Karpas-422 (cell line): ENCODE measurements around the gene NOS1AP. TPM values are rescaled to one million over a fixed set of nuclear protein-coding genes. Genes with fewer than 3 reads are reported as not detected.
"Not testable (repeated sequence)": the region's sequence is repeated elsewhere in the genome, so short reads cannot be mapped to it uniquely, and the experiment has no call there.

ENCODE experiments used
- DNase-seq: peaks from one replicate; pipeline ENCODE4 v3.0.0-alpha.2; 2015
- H2AFZ ChIP-seq: fragments of 200-600 bp; sonication (generic); 2 replicates; pipeline ENCODE4 v1.6.1; 2014; ENCODE audit warnings: antibody characterized with exemption, low read length, mixed read lengths
- H3K27ac ChIP-seq: fragments of 200-600 bp; sonication (generic); 2 replicates; pipeline ENCODE4 v1.5.1; 2014; ENCODE audit warnings: mild to moderate bottlenecking, low read length, moderate library complexity
- H3K27me3 ChIP-seq: fragments of 200-600 bp; sonication (generic); 2 replicates; pipeline ENCODE4 v1.6.1; 2014; ENCODE audit warnings: low read length, mixed read lengths
- H3K36me3 ChIP-seq: fragments of 200-600 bp; sonication (generic); 2 replicates; pipeline ENCODE4 v1.6.1; 2014; ENCODE audit warnings: low read length, mixed read lengths; ENCODE audit not compliant: insufficient read depth
- H3K4me1 ChIP-seq: fragments of 200-600 bp; sonication (generic); 2 replicates; pipeline ENCODE4 v1.6.1; 2014; ENCODE audit warnings: mild to moderate bottlenecking, low read length, mixed read lengths
- H3K4me2 ChIP-seq: fragments of 200-600 bp; sonication (generic); 2 replicates; pipeline ENCODE4 v1.6.1; 2014; ENCODE audit warnings: low read length, low read depth, mild to moderate bottlenecking; ENCODE audit not compliant: poor library complexity, severe bottlenecking
- H3K4me3 ChIP-seq: fragments of 200-600 bp; sonication (generic); 2 replicates; pipeline ENCODE4 v1.5.1; 2014; ENCODE audit warnings: mild to moderate bottlenecking, antibody characterized with exemption, low read length, mixed read lengths
- H3K79me2 ChIP-seq: fragments of 200-600 bp; sonication (generic); 2 replicates; pipeline ENCODE4 v1.6.1; 2014; ENCODE audit warnings: mild to moderate bottlenecking, low read length, mixed read lengths
- H3K9ac ChIP-seq: fragments of 200-600 bp; sonication (generic); 2 replicates; pipeline ENCODE4 v1.6.0; 2014; ENCODE audit warnings: low read length
- H3K9me2 ChIP-seq: fragments of 200-600 bp; sonication (generic), shearing (Covaris generic); replicated peaks from 2 replicates; pipeline ENCODE4 v1.6.0; 2014; ENCODE audit warnings: mild to moderate bottlenecking, low read length, moderate library complexity; ENCODE audit not compliant: insufficient read depth
- H3K9me3 ChIP-seq: fragments of 300-700, 200-600 bp; sonication (generic); 2 replicates; pipeline ENCODE4 v1.6.1; 2014; ENCODE audit warnings: low read length, mixed read lengths
- H4K20me1 ChIP-seq: fragments of 200-600 bp; sonication (generic); 2 replicates; pipeline ENCODE4 v1.6.1; 2014; ENCODE audit warnings: mild to moderate bottlenecking, antibody characterized with exemption, low read length, low read depth; ENCODE audit not compliant: insufficient read depth
- small RNA-seq: library from RNA; depleted of rRNA; stranded (forward); fragments of <200 nt; gene quantifications from one replicate; pipeline ENCODE3, GENCODE V24; 2014
- total RNA-seq: library from RNA; depleted of rRNA; stranded (reverse); fragments of >200 nt; shearing (Covaris generic); gene quantifications from 2 replicates; pipeline ENCODE4 v1.2.3, GENCODE V29; 2014; ENCODE audit warnings: low replicate concordance; rRNA removed

NOS1AP gene
- total RNA-seq, 1 experiment from 2014 or later: not detected

GRCh38 chr1:162416909-162417308 lies 347.4 kb downstream of the NOS1AP start:
- no peaks in the 10 kb centered on the region for H3K79me2 ChIP-seq
- no peaks in the 10 kb centered on the region for H3K9me2 ChIP-seq
- no peaks in the 10 kb centered on the region for H3K4me1 ChIP-seq
- no peaks in the 10 kb centered on the region for H3K27me3 ChIP-seq
- H3K27ac ChIP-seq: no peak overlapping the region
- no peak overlapping the region for H2AFZ ChIP-seq
- DNase-seq: no peak
- no peak overlapping the region for H3K9ac ChIP-seq
- no peaks in the 10 kb centered on the region for H4K20me1 ChIP-seq
- no peaks in the 10 kb centered on the region for H3K9me3 ChIP-seq
- no peaks in the 10 kb centered on the region for H3K36me3 ChIP-seq
- no peak overlapping the region for H3K4me2 ChIP-seq
- H3K4me3 ChIP-seq: no peak overlapping the region

- DNase-seq: no peak
- Histone ChIP-seq H2AFZ (no peak overlapping the region), H3K79me2 (no peaks in the 10 kb centered on the region), H3K36me3 (no peaks in the 10 kb centered on the region), H3K4me2 (no peak overlapping the region), H3K9ac (no peak overlapping the region), H3K9me3 (no peaks in the 10 kb centered on the region), H3K9me2 (no peaks in the 10 kb centered on the region), H3K27me3 (no peaks in the 10 kb centered on the region), H3K4me3 (no peak overlapping the region), H3K4me1 (peaks cover under 1% of the 10 kb centered on the region; the same call in 1 of the 2 replicates), H3K27ac (no peak overlapping the region), H4K20me1 (no peaks in the 10 kb centered on the region)
Measured at GRCh38 chr1:162417650-162418049, 348.2 kb downstream of the NOS1AP start.

GRCh38 chr1:162418584-162418983 lies 349.1 kb downstream of the NOS1AP start:
- not testable (repeated sequence) for H3K9ac ChIP-seq, H3K36me3 ChIP-seq, H3K27ac ChIP-seq, H3K4me2 ChIP-seq, H3K4me1 ChIP-seq, H3K4me3 ChIP-seq, H2AFZ ChIP-seq, H3K9me2 ChIP-seq, H3K27me3 ChIP-seq, H4K20me1 ChIP-seq, H3K79me2 ChIP-seq, H3K9me3 ChIP-seq, DNase-seq

DNA sequence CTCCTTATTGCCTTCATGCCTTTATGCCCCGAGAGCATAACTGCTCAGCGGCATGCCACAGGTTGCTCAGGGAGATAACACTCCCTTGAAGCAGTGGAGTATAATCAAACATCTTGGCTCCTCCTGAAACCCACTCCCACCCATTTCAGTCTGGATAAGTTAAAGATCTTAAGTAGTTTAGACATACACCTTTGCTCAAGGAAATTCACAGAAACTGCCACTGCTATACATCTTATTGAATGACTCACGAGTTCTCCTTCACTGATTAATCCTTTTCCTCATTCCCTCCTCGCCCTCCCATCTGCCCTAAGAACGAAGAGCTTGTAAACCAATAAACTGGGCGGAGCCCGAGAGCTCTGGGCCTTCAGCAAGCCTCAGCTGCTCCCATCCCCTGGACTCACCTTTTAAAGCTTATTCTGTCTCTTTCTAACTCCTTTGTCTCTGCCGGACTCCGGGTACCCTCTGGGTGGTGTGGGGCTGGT lies 350.0 kb downstream of the NOS1AP start:
- H3K9me3 ChIP-seq, H3K4me2 ChIP-seq, H3K27me3 ChIP-seq, H3K9me2 ChIP-seq, H3K79me2 ChIP-seq, H4K20me1 ChIP-seq, DNase-seq, H2AFZ ChIP-seq, H3K4me3 ChIP-seq, H3K27ac ChIP-seq, H3K36me3 ChIP-seq, H3K9ac ChIP-seq: not testable (repeated sequence)
- peaks cover 17% of the 10 kb centered on the region for H3K4me1 ChIP-seq

Small RNAs within 50 kb of the gene (small RNA-seq; reads per million reads assigned to genes)
- gene MIR4654 (not detected), gene MIR556 (not detected), gene RNA5SP61 (not detected)

Other genes with a start within 250 kb of the NOS1AP start
- gene OLFML2B, start 45.8 kb upstream of the NOS1AP start, total RNA-seq: not detected in 2 replicates